Measurements from ENCODE around the gene NMNAT2. TPM values are rescaled to one million over a fixed set of nuclear protein-coding genes. Genes with fewer than 3 reads are reported as not detected.
A peak's percentile ranks its signal among the peaks of the same experiment; 100 is the strongest.
"Not testable (repeated sequence)": the region's sequence is repeated elsewhere in the genome, so short reads cannot be mapped to it uniquely, and the experiment has no call there.

The NMNAT2 gene
- total RNA-seq, 1 donor from 2014 or later, result 0.62 TPM

DNA sequence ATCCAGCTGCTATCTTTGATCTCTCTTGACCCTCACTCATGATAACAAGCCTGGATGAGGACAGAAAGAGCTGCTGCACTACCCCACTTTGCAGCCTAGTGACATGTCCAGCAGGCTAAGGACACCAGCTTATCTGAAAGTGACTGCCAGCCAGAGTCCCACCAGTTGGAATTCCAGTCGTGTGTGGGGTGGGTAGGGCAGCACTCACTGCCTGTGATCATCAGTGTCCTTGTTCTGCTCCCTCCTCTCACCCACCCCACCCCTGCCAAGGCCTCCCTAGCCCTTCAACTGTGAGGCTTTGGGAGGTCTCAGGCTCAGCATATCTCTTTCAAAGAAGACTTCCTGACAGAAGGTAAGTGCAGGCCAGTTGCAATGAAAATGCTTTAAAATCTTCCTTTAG is 15.5 kb upstream of the NMNAT2 start:
- Histone ChIP-seq H3K36me3 (no peaks in the 10 kb centered on the region), H3K27me3 (ENCODE audit: low read depth) (peaks cover 4% of the 10 kb centered on the region), H3K9me3 (no peaks in the 10 kb centered on the region), H3K4me3 (no peak overlapping the region), H3K4me1 (no peaks in the 10 kb centered on the region), H3K27ac (no peak overlapping the region)
- DNase-seq (no peak), ATAC-seq (peak in 1 of 2 donors; percentile 13)
- intact Hi-C loops (cut with DNase I), result no loop called here
- no peak for TF ChIP-seq CTCF (IDR thresholded peaks at IDR 0.05)

- H3K27me3 ChIP-seq (ENCODE audit: low read depth), result peaks cover 1% of the 10 kb centered on the region
- no peaks in the 10 kb centered on the region for H3K9me3 ChIP-seq
- no peaks in the 10 kb centered on the region for H3K4me1 ChIP-seq
- no peak for ATAC-seq
- no peak for DNase-seq
- TF ChIP-seq CTCF (IDR thresholded peaks at IDR 0.05), result no peak
- intact Hi-C loops (cut with DNase I), result no loop called here
- no peak overlapping the region for H3K4me3 ChIP-seq
- H3K27ac ChIP-seq, result no peak overlapping the region
- no peaks in the 10 kb centered on the region for H3K36me3 ChIP-seq
Observed at GRCh38 chr1:183432548-183432875, 14.3 kb upstream of the NMNAT2 start.

DNA sequence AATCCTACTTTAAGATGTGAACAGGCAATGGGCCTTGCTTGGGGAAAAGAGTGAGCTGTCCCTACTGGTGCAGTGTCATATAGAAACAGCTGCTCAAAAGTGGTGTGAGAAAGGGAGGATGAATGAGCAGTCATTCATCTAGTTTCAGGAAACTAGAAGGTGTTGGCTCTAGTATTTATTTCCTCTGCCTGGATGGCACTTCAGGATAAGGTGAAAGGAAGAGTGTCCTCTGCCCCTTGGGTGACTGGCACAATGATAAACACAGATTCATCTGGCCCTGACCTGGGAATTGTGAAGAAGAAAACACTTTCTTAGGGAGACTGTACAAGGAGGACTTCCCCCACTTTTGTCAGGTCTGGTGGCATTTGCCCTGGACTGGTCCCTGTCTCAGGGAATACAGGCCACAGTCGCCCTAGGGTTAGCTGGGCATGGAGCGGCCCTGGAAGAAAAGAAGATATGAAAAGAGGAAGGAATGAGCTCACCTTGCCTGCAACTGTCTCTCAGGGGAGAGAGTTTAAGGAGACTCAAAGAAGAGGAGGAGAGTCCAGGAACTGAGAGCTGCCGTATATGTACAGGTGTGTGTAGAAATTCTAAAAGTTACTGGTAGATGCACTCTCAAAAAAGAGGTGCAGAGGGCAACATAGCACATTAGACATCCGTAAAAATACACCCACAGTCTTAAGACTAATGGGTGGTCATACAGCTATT is 13.8 kb upstream of the NMNAT2 start:
- intact Hi-C loops (cut with DNase I), result no loop called here
- no peak for ATAC-seq
- H3K4me3 ChIP-seq, result no peak overlapping the region
- H3K4me1 ChIP-seq, result no peaks in the 10 kb centered on the region
- no peaks in the 10 kb centered on the region for H3K9me3 ChIP-seq
- no peak overlapping the region for H3K27ac ChIP-seq
- DNase-seq, result no peak
- no peaks in the 10 kb centered on the region for H3K27me3 ChIP-seq (ENCODE audit: low read depth)
- no peak for TF ChIP-seq CTCF (IDR thresholded peaks at IDR 0.05)
- H3K36me3 ChIP-seq, result no peaks in the 10 kb centered on the region

GRCh38 chr1:183427591-183427990 is 9.4 kb upstream of the NMNAT2 start:
- H3K27me3 ChIP-seq (ENCODE audit: low read depth); intact Hi-C loops (cut with DNase I); ATAC-seq; H3K4me3 ChIP-seq; DNase-seq; H3K9me3 ChIP-seq; H3K36me3 ChIP-seq; H3K27ac ChIP-seq; H3K4me1 ChIP-seq: not testable (repeated sequence)

DNA sequence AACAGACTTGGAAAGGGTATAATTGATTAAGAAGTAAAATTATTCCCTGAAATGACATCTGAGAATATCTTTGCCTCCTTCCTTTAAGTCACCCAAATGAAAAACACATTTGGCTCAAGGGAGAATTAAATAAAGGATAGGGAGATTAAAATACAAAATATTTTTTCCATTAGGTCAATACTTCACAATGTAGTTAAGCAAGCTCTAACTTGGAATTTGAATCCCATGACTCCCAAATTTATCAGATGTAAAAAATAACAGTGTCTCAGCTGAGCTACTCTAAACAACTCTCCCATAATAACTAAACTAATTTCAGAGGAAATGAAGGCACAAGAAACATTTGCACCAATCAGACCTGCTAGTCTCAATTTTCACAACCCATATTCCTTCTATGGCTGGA is 6.5 kb upstream of the NMNAT2 start:
- Histone ChIP-seq H3K27me3 (ENCODE audit: low read depth) (peaks cover 21% of the 10 kb centered on the region), H3K27ac (no peak overlapping the region), H3K4me1 (no peaks in the 10 kb centered on the region), H3K36me3 (no peaks in the 10 kb centered on the region), H3K9me3 (no peaks in the 10 kb centered on the region), H3K4me3 (no peak overlapping the region)
- DNase-seq (no peak), ATAC-seq (no peak)
- no peak for TF ChIP-seq CTCF (IDR thresholded peaks at IDR 0.05)
- intact Hi-C loops (cut with DNase I), result no loop called here

GRCh38 chr1:183423541-183423940 is 5.4 kb upstream of the NMNAT2 start:
- H3K27ac ChIP-seq, result no peak overlapping the region
- intact Hi-C loops (cut with DNase I), result no loop called here
- no peaks in the 10 kb centered on the region for H3K36me3 ChIP-seq
- H3K9me3 ChIP-seq, result no peaks in the 10 kb centered on the region
- DNase-seq, result no peak
- H3K4me1 ChIP-seq, result no peaks in the 10 kb centered on the region
- no peak overlapping the region for H3K4me3 ChIP-seq
- TF ChIP-seq CTCF (IDR thresholded peaks at IDR 0.05), result no peak
- ATAC-seq, result no peak
- H3K27me3 ChIP-seq (ENCODE audit: low read depth), result peaks cover 32% of the 10 kb centered on the region

Measured in lower lobe of right lung (tissue), 2 donors.